Anterior cingulate cortex (tissue), 58 donors: ENCODE results near the gene RPL10.

Experiments used
- DNase-seq, 58 donors: peaks; one replicate each; lab custom pipeline; 2025; lab: John Stamatoyannopoulos, UW

RPL10 gene

DNA sequence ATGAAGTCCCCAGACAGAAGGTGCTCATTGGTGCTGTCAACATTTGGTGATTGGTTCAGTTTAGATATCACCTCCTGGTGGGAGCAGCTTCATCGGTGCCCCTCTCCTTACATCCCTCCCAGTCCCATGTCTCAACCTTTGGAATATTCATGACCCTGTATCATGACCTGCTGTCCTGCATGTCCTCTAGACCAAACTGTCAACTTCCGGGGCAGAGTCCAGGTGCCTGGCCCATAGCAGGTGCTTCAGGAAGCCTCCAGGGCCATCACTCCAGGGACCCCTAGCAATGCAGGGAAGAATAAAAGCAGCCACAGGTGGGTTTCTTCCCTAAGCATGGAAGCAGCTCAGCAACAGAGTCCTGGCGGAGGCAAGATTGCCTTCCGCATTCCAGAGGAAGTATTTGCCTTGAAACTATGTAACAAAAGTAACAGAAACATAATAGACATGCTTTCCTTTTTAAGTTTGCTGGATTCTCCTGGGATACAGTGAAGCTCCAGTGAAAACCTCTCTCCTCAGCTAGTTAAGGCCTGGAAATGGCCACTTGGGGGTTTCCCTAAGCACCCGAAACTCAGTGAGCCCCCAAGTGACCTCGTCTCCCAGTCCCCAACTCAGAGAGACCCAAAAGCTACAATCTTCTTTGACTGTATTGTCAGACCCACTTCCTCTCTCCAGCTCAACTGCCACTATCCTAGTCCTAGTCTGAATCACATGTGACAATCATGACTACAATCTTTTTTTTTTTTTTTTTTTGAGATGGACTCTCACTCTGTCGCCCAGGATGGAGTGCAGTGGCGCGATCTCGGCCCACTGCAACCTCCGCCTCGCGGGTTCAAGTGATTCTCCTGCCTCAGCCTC, 29.0 kb downstream of the RPL10 start:
- DNase-seq, result no peak

DNA sequence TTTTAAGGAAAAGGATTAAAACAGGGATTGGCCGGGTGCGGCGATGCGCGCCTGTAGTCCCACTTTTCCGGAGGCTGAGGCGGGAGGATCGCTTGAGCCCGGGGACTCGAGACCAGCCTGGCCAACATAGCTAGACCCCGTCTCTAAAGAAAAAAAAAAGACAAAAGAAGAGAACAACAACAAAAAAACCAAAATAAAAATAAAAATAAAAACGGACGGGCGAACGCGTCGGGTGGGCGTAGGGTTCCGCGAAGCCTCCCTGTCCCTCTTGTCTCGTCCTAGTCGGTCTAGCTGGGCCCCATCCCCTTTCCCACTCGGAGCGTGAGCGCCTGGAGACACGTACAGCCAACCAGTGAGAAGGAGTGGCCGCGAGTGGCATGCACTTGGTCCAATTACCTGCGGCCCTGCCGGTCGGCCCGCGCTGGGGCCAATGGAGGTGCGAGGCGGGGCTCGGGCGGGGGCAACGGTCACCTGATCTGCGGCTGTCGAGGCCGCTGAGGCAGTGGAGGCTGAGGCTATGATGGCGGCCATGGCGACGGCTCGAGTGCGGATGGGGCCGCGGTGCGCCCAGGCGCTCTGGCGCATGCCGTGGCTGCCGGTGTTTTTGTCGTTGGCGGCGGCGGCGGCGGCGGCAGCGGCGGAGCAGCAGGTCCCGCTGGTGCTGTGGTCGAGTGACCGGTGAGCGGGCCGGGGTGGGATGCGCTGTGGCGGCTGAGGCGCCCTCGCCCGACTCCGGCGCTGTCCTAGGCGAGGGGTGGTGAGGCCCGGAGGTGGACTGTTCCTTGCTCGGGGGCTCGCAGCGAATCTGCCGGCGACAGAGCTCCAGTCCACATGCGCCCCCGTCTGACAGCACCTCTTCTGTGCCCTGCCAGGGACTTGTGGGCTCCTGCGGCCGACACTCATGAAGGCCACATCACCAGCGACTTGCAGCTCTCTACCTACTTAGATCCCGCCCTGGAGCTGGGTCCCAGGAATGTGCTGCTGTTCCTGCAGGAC, 30.3 kb downstream of the RPL10 start, which contains the start of gene ATP6AP1:
Gene ATP6AP1, plus strand, starts transcription at position 502 of the 996 bp plus-strand sequence. Its CDS starts 16 bp downstream, at position 518.
- DNase-seq, result peak; percentile 32 to 93 (median 84)

DNA sequence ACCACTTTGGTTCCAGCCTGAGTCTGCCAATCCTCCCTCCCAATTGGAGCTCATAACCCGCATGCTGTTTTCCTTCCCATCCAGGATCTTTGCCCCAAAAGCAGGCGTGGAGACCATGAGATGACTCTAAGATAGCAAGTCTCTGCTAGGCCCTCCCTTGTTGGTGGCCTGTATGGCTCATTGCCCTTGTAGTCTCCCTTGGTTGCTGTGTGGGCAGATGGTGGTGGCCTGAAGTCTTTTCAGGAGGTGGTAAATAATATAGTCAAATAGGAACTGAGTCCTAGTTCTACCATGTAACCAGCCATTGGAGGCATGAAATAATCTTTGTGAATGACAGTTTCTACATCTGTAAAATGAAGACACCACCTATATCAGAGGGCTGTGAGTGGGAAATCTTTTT, 31.5 kb downstream of the RPL10 start:
- no peak for DNase-seq

- no peak for DNase-seq
Observed at GRCh38 chrX:154430479-154430878, 32.3 kb downstream of the RPL10 start.

DNA sequence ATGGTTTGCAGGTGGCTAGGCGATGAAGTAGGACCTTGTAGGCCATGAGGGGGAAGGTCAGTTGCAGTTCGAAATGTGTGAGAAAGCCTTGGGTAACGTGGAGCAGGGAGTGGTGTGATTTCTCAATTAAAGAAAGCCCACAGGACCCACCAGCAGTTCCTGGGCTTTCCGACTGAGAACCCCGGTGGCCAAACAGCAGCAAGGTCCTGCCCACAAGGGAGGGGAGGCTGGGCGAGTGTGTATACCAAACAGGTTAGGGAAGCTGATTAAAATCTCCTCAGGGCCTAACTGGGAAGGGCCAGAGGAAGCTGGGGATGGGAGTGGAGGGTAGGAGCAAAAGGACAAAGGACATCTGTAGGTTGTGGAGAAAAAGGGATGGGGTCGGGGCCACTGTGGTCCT, 32.7 kb downstream of the RPL10 start:
- no peak for DNase-seq

DNA sequence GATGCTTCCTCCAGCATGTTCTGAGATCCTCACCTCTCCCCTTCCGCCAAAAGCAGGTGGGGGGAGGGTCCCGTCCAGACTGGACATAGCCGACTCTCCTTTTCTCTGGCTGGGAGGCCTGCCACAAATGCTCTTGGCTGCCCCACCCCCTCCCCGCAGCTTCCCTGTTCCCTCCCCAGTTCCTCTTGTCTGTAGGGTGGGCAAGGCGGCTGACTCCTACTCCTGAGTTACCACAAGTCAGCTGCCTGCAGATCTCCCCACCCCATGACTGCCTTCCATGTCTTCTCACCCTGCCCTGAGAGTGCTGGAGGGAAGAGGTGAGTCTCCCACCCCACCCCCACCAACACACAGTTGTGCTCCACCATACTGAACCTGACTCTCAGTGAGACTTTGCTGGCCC, 33.2 kb downstream of the RPL10 start:
- peak in 5 of 58 donors; percentile 0 to 17 (median 15) for DNase-seq

- no peak for DNase-seq
Observed at GRCh38 chrX:154432210-154432609, 34.0 kb downstream of the RPL10 start.

DNA sequence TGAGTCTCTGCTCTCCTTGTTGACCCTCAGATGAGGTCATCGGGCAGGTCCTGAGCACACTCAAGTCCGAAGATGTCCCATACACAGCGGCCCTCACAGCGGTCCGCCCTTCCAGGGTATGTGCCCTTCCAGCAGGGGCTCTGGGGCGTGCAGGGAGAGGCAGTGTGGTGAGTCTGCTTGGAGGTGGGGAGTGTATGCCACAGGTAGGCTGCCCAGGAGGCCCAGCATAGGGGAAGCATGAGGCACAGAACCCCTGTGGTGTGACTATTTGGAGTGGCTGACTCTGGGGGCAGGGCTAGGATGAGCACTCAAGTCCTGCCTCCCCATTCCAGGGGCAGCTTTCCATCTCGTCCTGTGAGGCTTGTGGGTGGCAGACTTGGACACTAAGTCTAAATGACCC, 35.4 kb downstream of the RPL10 start:
- no peak for DNase-seq

- no peak for DNase-seq
Observed at GRCh38 chrX:154434394-154435168, 36.4 kb downstream of the RPL10 start.

- DNase-seq, result no peak
Observed at GRCh38 chrX:154435171-154435733, 37.1 kb downstream of the RPL10 start.

DNA sequence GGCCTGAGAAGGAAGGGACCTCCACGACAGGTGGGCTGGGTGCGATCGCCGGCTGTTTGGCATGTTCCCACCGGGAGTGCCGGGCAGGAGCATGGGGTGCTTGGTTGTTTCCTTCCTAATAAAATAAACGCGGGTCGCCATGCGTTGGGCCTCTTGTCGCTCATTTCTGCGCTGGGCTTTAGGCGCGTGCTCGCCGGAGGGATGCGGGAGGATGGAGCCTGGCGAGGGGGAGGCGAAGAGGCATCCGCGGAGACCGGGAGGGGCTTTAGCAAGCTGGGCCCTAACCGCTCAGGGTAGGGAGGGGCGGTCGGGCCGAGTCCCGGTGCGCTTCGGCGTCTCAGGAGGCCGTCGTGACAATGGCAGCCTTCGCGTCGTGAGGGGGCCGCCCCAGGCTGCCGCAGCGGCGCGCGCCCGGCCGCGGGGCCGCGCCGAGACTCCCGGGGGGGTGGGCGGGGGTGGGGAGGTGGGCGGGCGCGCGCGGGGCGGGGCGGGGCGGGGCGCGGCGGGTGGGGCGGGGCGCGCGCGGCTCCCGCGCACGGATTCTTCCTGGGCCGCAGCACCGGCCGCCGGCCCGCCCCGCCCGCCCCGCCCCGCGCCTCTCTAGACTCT, 38.3 kb downstream of the RPL10 start:
- peak in 26 of 58 donors; percentile 3 to 51 (median 24) for DNase-seq

DNA sequence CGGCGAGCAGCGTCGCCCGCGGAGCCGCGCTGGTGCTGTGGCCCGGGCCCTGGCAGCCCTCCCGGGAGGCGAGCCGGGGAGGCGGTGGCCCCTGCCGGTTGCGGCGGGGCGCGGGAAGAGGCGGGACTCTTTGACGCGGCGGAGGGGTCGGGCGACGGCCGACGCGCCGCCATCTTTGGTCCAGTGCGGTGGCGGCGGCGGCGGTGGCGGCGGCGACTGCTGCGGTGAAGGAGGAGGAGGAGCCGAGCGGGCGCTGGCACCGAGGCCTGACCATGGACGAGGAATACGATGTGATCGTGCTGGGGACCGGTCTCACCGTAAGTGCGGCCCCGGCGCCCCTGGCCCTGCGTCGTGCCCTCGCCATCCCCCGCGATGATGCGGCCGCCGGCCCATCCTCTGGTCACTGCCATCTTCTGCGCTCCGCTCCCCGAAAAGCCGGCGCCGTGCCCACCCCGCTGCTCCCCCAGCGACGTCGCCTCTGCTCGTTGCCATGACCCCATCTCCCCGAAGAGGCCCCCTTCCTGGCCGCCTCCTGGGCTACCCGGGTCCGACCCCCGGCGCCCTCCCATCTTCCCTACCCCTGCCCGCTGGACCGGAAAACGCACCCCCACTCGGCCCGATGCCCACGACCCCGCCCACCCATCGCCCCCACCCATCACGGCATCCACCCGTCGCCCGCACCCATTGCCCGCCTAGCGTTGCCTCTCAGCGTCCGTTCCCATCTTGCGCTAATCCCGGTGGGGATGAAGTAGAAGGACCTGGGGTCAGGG, 39.0 kb downstream of the RPL10 start, which contains the start of gene GDI1:
Gene GDI1, plus strand, starts transcription at position 172 of the 770 bp plus-strand sequence. Its CDS starts 101 bp downstream, at position 273.
- DNase-seq, result peak in 33 of 58 donors; percentile 3 to 59 (median 27)

DNA sequence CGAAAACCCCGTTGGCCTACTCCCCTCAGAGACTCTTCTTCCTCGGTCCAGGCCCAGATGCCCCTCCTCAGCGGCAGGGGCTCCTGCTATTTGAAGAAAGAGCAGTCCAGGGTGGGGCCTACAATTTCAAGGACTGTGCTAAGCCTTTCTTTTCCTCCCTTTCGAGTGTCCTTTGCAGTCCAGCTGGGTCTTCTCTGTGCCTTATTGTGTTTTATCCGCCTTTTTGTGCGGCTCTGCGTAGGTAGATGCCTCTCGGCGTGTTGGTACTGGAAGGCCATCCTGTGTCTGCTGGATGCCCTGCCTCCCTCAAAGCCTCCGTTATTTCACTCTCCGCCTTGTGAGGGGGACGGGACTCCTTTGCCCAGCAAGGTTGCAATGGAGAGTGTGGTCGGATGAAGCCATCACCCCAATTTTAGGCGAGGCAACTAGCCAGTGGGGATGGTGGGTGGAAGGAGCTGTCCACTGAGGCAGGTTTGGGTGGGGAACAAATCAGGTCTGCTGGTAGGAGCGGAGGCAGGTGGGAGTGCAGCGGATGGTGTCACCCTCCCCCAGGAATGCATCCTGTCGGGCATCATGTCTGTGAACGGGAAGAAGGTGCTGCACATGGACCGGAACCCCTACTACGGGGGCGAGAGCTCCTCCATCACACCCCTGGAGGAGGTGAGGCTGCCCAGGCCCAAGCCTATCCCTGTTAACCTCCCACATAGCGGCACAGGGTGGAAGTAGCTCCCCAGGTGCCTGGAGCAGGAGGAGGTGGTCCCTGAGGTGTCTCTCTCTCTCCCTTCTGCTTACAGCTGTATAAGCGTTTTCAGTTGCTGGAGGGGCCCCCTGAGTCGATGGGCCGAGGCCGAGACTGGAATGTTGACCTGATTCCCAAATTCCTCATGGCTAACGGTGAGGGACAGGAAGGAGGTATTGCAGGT, 40.1 kb downstream of the RPL10 start:
- peak in 1 of 58 donors; percentile 2 for DNase-seq

DNA sequence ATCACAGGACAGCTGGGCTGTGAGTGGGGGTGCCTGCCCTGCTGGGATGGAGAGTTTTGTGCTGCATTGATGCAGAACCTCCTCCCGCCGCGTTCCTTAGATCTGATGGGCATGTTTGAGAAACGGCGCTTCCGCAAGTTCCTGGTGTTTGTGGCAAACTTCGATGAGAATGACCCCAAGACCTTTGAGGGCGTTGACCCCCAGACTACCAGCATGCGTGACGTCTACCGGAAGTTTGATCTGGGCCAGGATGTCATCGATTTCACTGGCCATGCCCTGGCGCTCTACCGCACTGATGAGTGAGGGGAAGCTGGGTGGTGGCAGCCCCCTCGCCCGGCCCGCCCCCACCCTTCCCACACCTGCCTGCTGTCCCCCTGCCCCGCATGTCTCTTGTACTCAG, 41.7 kb downstream of the RPL10 start:
- no peak for DNase-seq

- no peak for DNase-seq
Observed at GRCh38 chrX:154440623-154441357, 42.6 kb downstream of the RPL10 start.

DNA sequence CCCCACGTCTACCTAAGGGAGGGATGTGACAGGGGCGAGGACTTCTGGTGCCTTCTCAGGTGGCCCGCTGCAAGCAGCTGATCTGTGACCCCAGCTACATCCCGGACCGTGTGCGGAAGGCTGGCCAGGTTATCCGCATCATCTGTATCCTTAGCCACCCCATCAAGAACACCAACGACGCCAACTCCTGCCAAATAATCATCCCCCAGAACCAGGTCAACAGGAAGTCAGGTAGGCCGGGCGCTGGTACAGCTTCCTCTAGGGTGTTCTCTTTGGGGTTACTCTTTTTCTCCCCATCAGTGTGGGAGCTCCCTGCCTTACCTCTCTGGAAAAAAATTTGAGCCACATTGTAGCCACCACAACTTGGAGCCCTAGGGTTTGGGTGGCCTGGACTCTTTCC, 43.4 kb downstream of the RPL10 start:
- DNase-seq, result no peak
